GM23248 (cell line): ENCODE measurements around the gene GORASP1. TPM values are rescaled to one million over a fixed set of nuclear protein-coding genes. Genes with fewer than 3 reads are reported as not detected.

Source experiments
- DNase-seq: peaks from one replicate; pipeline ENCODE4 v3.0.0-alpha.2; 2015
- H2AFZ ChIP-seq: fragments of 200-600 bp; sonication (generic); 2 replicates; pipeline ENCODE4 v1.6.1; 2016; ENCODE audit warnings: antibody characterized with exemption
- H3F3A ChIP-seq: fragments of 200-600 bp; sonication (generic); 2 replicates; pipeline ENCODE4 v1.6.1; 2016; ENCODE audit warnings: mild to moderate bottlenecking, antibody characterized with exemption, mixed run types; ENCODE audit not compliant: insufficient read depth
- H3K27ac ChIP-seq: fragments of 200-600 bp; sonication (generic); 2 replicates; pipeline ENCODE4 v1.5.1; 2016; ENCODE audit warnings: mild to moderate bottlenecking
- H3K27me3 ChIP-seq: fragments of 200-600 bp; sonication (generic); replicated peaks from 2 replicates; pipeline ENCODE4 v1.6.1; 2016; ENCODE audit warnings: mild to moderate bottlenecking; ENCODE audit not compliant: insufficient read depth
- H3K36me3 ChIP-seq: fragments of 200-600 bp; sonication (generic); 2 replicates; pipeline ENCODE4 v1.6.1; 2016; ENCODE audit warnings: low read depth, mild to moderate bottlenecking
- H3K4me1 ChIP-seq: fragments of 200-600 bp; sonication (generic); 2 replicates; pipeline ENCODE4 v1.6.1; 2016; ENCODE audit warnings: mild to moderate bottlenecking; ENCODE audit not compliant: insufficient read depth
- H3K4me2 ChIP-seq: fragments of 200-600 bp; sonication (generic); one replicate; pipeline ENCODE4 v1.6.1; 2016; ENCODE audit warnings: mild to moderate bottlenecking; ENCODE audit not compliant: unreplicated experiment
- H3K4me3 ChIP-seq: fragments of 200-600 bp; sonication (generic); 2 replicates; pipeline ENCODE4 v1.5.1; 2016; ENCODE audit warnings: mild to moderate bottlenecking
- H3K79me2 ChIP-seq: fragments of 200-600 bp; sonication (generic); 2 replicates; pipeline ENCODE4 v1.6.1; 2016; ENCODE audit warnings: mild to moderate bottlenecking; ENCODE audit not compliant: insufficient read depth
- H3K9ac ChIP-seq: fragments of 200-600 bp; sonication (generic); 2 replicates; pipeline ENCODE4 v1.6.1; 2016; ENCODE audit warnings: mild to moderate bottlenecking
- H3K9me2 ChIP-seq: fragments of 200-600 bp; sonication (generic); 2 replicates; pipeline ENCODE4 v1.6.1; 2016; ENCODE audit warnings: mixed run types, mild to moderate bottlenecking, moderate library complexity; ENCODE audit not compliant: insufficient read depth
- H3K9me3 ChIP-seq: fragments of 200-600 bp; sonication (generic); one replicate; pipeline ENCODE4 v1.6.1; 2017; ENCODE audit warnings: low read depth
- H4K20me1 ChIP-seq: fragments of 200-600 bp; sonication (generic); 2 replicates; pipeline ENCODE4 v1.6.0; 2016; ENCODE audit not compliant: insufficient read depth
- EZH2 ChIP-seq: fragments of 200-600 bp; sonication (generic); IDR thresholded peaks from 2 replicates; pipeline ENCODE4 v1.6.1; 2018; ENCODE audit warnings: antibody characterized with exemption, mild to moderate bottlenecking; ENCODE audit not compliant: insufficient read depth, poor library complexity, severe bottlenecking
- EZH2phosphoT487 ChIP-seq: fragments of 200-600 bp; sonication (generic); IDR thresholded peaks from 2 replicates; pipeline ENCODE4 v1.6.1; 2018; ENCODE audit warnings: antibody characterized with exemption, moderate library complexity, mild to moderate bottlenecking, low read depth; ENCODE audit not compliant: insufficient read depth
- WGBS, 2 experiments: methylation state at CpG; one replicate each; pipeline ENCODE4 v1.1.6; 2015 to 2017; ENCODE audit warnings: low lambda C conversion rate in 2 of 2, low coverage in 1 of 2; ENCODE audit errors: missing lambda C conversion rate in 2 of 2; 5-methylcytosine and 5-hydroxymethylcytosine counted together
- in situ Hi-C: fragments of 300-500 bp; cut with MboI; formaldehyde crosslinking; loops from 2 replicates; pipeline ENCODE4 v1.15.0; 2020
- polyA plus RNA-seq: library from polyadenylated mRNA; unstranded; fragments of >200 nt; fragmentation: Nextera tagmentation; extraction: Ambion mirVana; gene quantifications from 2 replicates; pipeline ENCODE4 v1.2.1, GENCODE V29; 2016
- total RNA-seq: library from RNA; depleted of rRNA; stranded (reverse); fragments of >200 nt; shearing (Covaris generic); gene quantifications from 2 replicates; pipeline ENCODE4 v1.2.3, GENCODE V29; 2014

The GORASP1 gene
- total and polyA plus RNA-seq, 2 experiments from 2014 or later = 33.1 to 63.8 TPM

GRCh38 chr3:39106851-39107387 is 508 bp downstream of the GORASP1 start:
- no peaks in the 10 kb centered on the region for H3K9me3 ChIP-seq
- H3K27me3 ChIP-seq = no peaks in the 10 kb centered on the region
- 1% methylated on average over 36 to 52 of the region's 55 CpGs for WGBS, 2 experiments
- TF ChIP-seq EZH2 (no peak), EZH2phosphoT487 (no peak)
- H2AFZ ChIP-seq = peak overlapping the region; percentile 95
- peaks cover 49% of the 10 kb centered on the region for H3K79me2 ChIP-seq
- in situ Hi-C loops = no loop called here
- H4K20me1 ChIP-seq = 0 out of 2 replicates have a peak, but pooled peaks cover 2% of the 10 kb centered on the region
- no peaks in the 10 kb centered on the region for H3K36me3 ChIP-seq
- H3K9ac ChIP-seq = peak overlapping the region; percentile 96
- H3K27ac ChIP-seq = peak overlapping the region; percentile 88
- H3K4me2 ChIP-seq = peak overlapping the region; percentile 93
- peak; percentile 83 for DNase-seq
- no peaks in the 10 kb centered on the region for H3K9me2 ChIP-seq
- H3F3A ChIP-seq = no peaks in the 10 kb centered on the region; the same call in 1 of the 2 replicates
- H3K4me1 ChIP-seq = peaks cover 11% of the 10 kb centered on the region; the same call in 1 of the 2 replicates
- H3K4me3 ChIP-seq = peak overlapping the region; percentile 88

DNA sequence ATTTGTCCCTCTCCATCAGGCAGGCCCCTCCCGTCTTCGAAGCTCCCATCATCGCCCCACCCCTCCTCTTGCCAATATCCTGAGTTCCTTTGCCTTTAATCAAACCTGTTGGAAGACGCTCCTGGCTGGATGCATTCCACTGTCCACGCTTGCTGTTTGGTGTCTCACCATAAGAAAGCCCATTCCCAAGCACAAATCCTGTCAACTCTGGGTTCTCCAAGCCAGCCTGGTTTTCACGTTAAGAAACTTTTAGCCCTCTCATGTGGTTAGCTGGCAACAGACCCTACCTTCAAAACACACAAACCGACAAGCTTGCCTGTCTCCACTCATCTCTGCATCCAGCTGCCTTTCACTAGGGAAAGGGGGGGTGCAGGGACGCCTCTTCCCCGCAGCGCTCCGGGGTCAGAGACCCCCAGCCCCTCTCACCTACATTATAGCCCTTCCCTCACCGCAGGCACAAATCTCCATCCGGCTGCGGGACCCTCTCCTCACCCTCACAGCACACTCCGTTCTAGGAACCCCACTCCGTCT is 1.1 kb downstream of the GORASP1 start:
- Histone ChIP-seq H2AFZ (peak overlapping the region; percentile 95), H3K9me3 (no peaks in the 10 kb centered on the region), H3K4me3 (peak overlapping the region; percentile 88), H3F3A (no peaks in the 10 kb centered on the region; the same call in 1 of the 2 replicates), H3K9ac (peak overlapping the region; percentile 96), H3K4me2 (peak overlapping the region; percentile 93), H3K27me3 (no peaks in the 10 kb centered on the region), H3K4me1 (peaks cover 12% of the 10 kb centered on the region; the same call in 1 of the 2 replicates), H3K36me3 (no peaks in the 10 kb centered on the region), H3K79me2 (peaks cover 55% of the 10 kb centered on the region), H4K20me1 (0 out of 2 replicates have a peak, but pooled peaks cover 6% of the 10 kb centered on the region), H3K9me2 (no peaks in the 10 kb centered on the region), H3K27ac (peak overlapping the region; percentile 88)
- in situ Hi-C loops = no loop called here
- 3 to 6% methylated on average over 10 to 16 of the region's 16 CpGs for WGBS, 2 experiments
- peak; percentile 75 for DNase-seq
- TF ChIP-seq EZH2phosphoT487 (no peak), EZH2 (no peak)

GRCh38 chr3:39105687-39106063 is 1.8 kb downstream of the GORASP1 start:
- 77 to 78% methylated on average over 3 of the region's 3 CpGs for WGBS, 2 experiments
- no peaks in the 10 kb centered on the region for H3K9me3 ChIP-seq
- in situ Hi-C loops = no loop called here
- H3K79me2 ChIP-seq = peaks cover 62% of the 10 kb centered on the region
- H3K9me2 ChIP-seq = no peaks in the 10 kb centered on the region
- H3F3A ChIP-seq = no peaks in the 10 kb centered on the region; the same call in 1 of the 2 replicates
- peak overlapping the region; percentile 93 for H3K4me2 ChIP-seq
- DNase-seq = no peak
- no peak overlapping the region for H2AFZ ChIP-seq
- H3K9ac ChIP-seq = peak overlapping the region; percentile 96
- no peak overlapping the region for H3K27ac ChIP-seq
- 0 out of 2 replicates have a peak, but pooled peaks cover 6% of the 10 kb centered on the region for H4K20me1 ChIP-seq
- H3K36me3 ChIP-seq = no peaks in the 10 kb centered on the region
- peaks cover 14% of the 10 kb centered on the region; the same call in 1 of the 2 replicates for H3K4me1 ChIP-seq
- TF ChIP-seq EZH2 = no peak
- no peak for TF ChIP-seq EZH2phosphoT487
- H3K27me3 ChIP-seq = no peaks in the 10 kb centered on the region
- H3K4me3 ChIP-seq = peak overlapping the region; percentile 88

GRCh38 chr3:39104961-39105686 is 2.3 kb downstream of the GORASP1 start:
- Histone ChIP-seq H3K9me3 (no peaks in the 10 kb centered on the region), H3K4me1 (peaks cover 14% of the 10 kb centered on the region; the same call in 1 of the 2 replicates), H2AFZ (no peak overlapping the region), H3K27ac (no peak overlapping the region), H4K20me1 (0 out of 2 replicates have a peak, but pooled peaks cover 6% of the 10 kb centered on the region), H3K4me3 (no peak overlapping the region), H3K36me3 (no peaks in the 10 kb centered on the region), H3K9ac (no peak overlapping the region), H3K9me2 (no peaks in the 10 kb centered on the region), H3K79me2 (peaks cover 65% of the 10 kb centered on the region), H3K27me3 (no peaks in the 10 kb centered on the region), H3F3A (no peaks in the 10 kb centered on the region; the same call in 1 of the 2 replicates), H3K4me2 (peak overlapping the region; percentile 93)
- TF ChIP-seq EZH2phosphoT487 (no peak), EZH2 (no peak)
- 88 to 89% methylated on average over 7 of the region's 7 CpGs for WGBS, 2 experiments
- in situ Hi-C loops = no loop called here
- peak; percentile 14 for DNase-seq
